ENCODE results near the gene MROH2B.
"Not testable (repeated sequence)": the region's sequence is repeated elsewhere in the genome, so short reads cannot be mapped to it uniquely, and the experiment has no call there.

Gene MROH2B

GRCh38 chr5:41032973-41033372, 38.2 kb downstream of the MROH2B start:
- intact Hi-C loops (cut with DNase I; ENCODE audit: low total_unique reads): no loop called here
- no peak overlapping the region for H3K4me3 ChIP-seq
- no peaks in the 10 kb centered on the region for H3K4me1 ChIP-seq
- no peaks in the 10 kb centered on the region for H3K27me3 ChIP-seq
- H3K27ac ChIP-seq: no peak overlapping the region
- no peaks in the 10 kb centered on the region for H3K9me3 ChIP-seq
- no peaks in the 10 kb centered on the region for H3K36me3 ChIP-seq
- no peak for DNase-seq
- no peak for TF ChIP-seq CTCF (IDR thresholded peaks at IDR 0.05)

GRCh38 chr5:41022600-41022999, 48.5 kb downstream of the MROH2B start:
- H3K27ac ChIP-seq; DNase-seq; H3K36me3 ChIP-seq; H3K9me3 ChIP-seq; H3K4me1 ChIP-seq; H3K4me3 ChIP-seq; H3K27me3 ChIP-seq; intact Hi-C loops (cut with DNase I; ENCODE audit: low total_unique reads): not testable (repeated sequence)

- H3K4me1 ChIP-seq: no peaks in the 10 kb centered on the region
- H3K27ac ChIP-seq: no peak overlapping the region
- no peak for TF ChIP-seq CTCF (IDR thresholded peaks at IDR 0.05)
- intact Hi-C loops (cut with DNase I; ENCODE audit: low total_unique reads): no loop called here
- DNase-seq: no peak
- H3K27me3 ChIP-seq: no peaks in the 10 kb centered on the region
- H3K36me3 ChIP-seq: no peaks in the 10 kb centered on the region
- no peaks in the 10 kb centered on the region for H3K9me3 ChIP-seq
- H3K4me3 ChIP-seq: no peak overlapping the region
Measured at GRCh38 chr5:41012318-41012717, 58.8 kb downstream of the MROH2B start.

GRCh38 chr5:41010572-41010971, 60.6 kb downstream of the MROH2B start:
- Histone ChIP-seq H3K27me3 (no peaks in the 10 kb centered on the region), H3K36me3 (no peaks in the 10 kb centered on the region), H3K9me3 (no peaks in the 10 kb centered on the region), H3K27ac (no peak overlapping the region), H3K4me3 (no peak overlapping the region), H3K4me1 (no peaks in the 10 kb centered on the region)
- DNase-seq: no peak
- no peak for TF ChIP-seq CTCF (IDR thresholded peaks at IDR 0.05)
- intact Hi-C loops (cut with DNase I; ENCODE audit: low total_unique reads): no loop called here

GRCh38 chr5:41009232-41009631, 61.9 kb downstream of the MROH2B start:
- H3K36me3 ChIP-seq: no peaks in the 10 kb centered on the region
- H3K27ac ChIP-seq: no peak overlapping the region
- H3K27me3 ChIP-seq: no peaks in the 10 kb centered on the region
- H3K4me3 ChIP-seq: no peak overlapping the region
- no peaks in the 10 kb centered on the region for H3K4me1 ChIP-seq
- DNase-seq: no peak
- no peaks in the 10 kb centered on the region for H3K9me3 ChIP-seq
- TF ChIP-seq CTCF (IDR thresholded peaks at IDR 0.05): no peak
- intact Hi-C loops (cut with DNase I; ENCODE audit: low total_unique reads): no loop called here

GRCh38 chr5:41004931-41005330, 66.2 kb downstream of the MROH2B start:
- no peaks in the 10 kb centered on the region for H3K27me3 ChIP-seq
- intact Hi-C loops (cut with DNase I; ENCODE audit: low total_unique reads): no loop called here

More at GRCh38 chr5:41004931-41005330, 66.2 kb downstream of the MROH2B start:
- no peak for DNase-seq
- H3K4me3 ChIP-seq: no peak overlapping the region
- no peaks in the 10 kb centered on the region for H3K4me1 ChIP-seq
- TF ChIP-seq CTCF (IDR thresholded peaks at IDR 0.05): no peak
- no peak overlapping the region for H3K27ac ChIP-seq
- no peaks in the 10 kb centered on the region for H3K9me3 ChIP-seq
- H3K36me3 ChIP-seq: no peaks in the 10 kb centered on the region
